Heart left ventricle (tissue), 13 donors: ENCODE data around the gene OR51A7.

Experiments
- CTCF ChIP-seq, 12 donors: fragments of 200-600 bp; sonication (generic) in 4 of 12; IDR thresholded peaks; one replicate each; pipeline versions ENCODE4 v1.5.0 to v1.8.0; 2018 to 2022; ENCODE audit warnings: antibody characterized with exemption in 12 of 12, mild to moderate bottlenecking in 5 of 12
- POLR2A ChIP-seq, 2 donors: fragments of 450-650 bp; IDR thresholded peaks; one replicate each; pipeline ENCODE4 v1.6.1; 2017; ENCODE audit warnings: antibody characterized with exemption in 2 of 2, mild to moderate bottlenecking in 2 of 2, moderate library complexity in 2 of 2
- donor health status: ischemic (EF 13 %, LVEDD 7.1; RV severe dilation, severe dysfunction).
- donor health status: DM: no; HTN: yes; CAD: no.
- donor health status: DM: no; HTN: no; CAD: no.
- donor health status: ischemic (EF 25% LVEDD 6.9; RV normal size, moderate dysfunction).
- donor health status: ischemic (EF 25% LVEDD 5.7; RV mildly dilated, moderate dysfunction).
- donor health status: ischemic (EF 35%, LVEDD 5.7; RV mildly dilated, moderate dysfunction).
- donor health status: nonischemic (EF 11% LVEDD 7.7; RV severe dilation, severe dysfunction).
- donor health status: DM: yes; HTN: yes; CAD: no.
- donor health status: PGD.
- donor health status: ischemic (EF 29% LVEDD 5.4; RV normal size, mild dysfunction).
- donor health status: nonischemic (EF 23%, LVEDD 6.1; RV moderate dilation, normal function).

GRCh38 chr11:4936745-4937144, 33.2 kb downstream of the OR51A7 start:
- TF ChIP-seq CTCF (IDR thresholded peaks at IDR 0.05), result no peak
- TF ChIP-seq POLR2A (IDR thresholded peaks at IDR 0.05), result no peak
